CD4-positive, alpha-beta memory T cell (primary cell): ENCODE results near the gene SERPINH1. TPM values are rescaled to one million over a fixed set of nuclear protein-coding genes. Genes with fewer than 3 reads are reported as not detected.

Experiments
- CTCF ChIA-PET: fragments of 350-600 bp; sonication (Branson Sonifier 250); formaldehyde crosslinking; loops from one replicate; lab custom pipeline; 2021; ENCODE audit warnings: inconsistent platforms; ENCODE audit not compliant: partially characterized antibody; lab: Charles Lee
- POLR2A ChIA-PET: fragments of 350-600 bp; sonication (Branson Sonifier 250); formaldehyde crosslinking; loops from one replicate; lab custom pipeline; 2021; ENCODE audit not compliant: partially characterized antibody; lab: Charles Lee
- DNase-seq, 5 donors: peaks; one replicate each; pipeline versions ENCODE4 v3.0.0 to v3.0.0-alpha.2; 2020 to 2022; ENCODE audit warnings: mixed read lengths in 1 of 5
- H3K27ac ChIP-seq: one replicate; pipeline ENCODE4 v1.7.0; 2013; ENCODE audit warnings: low read depth, low read length
- H3K27me3 ChIP-seq: 2 replicates; pipeline ENCODE4 v1.7.0; 2013; ENCODE audit warnings: mild to moderate bottlenecking, low read length, moderate library complexity; ENCODE audit not compliant: insufficient read depth
- H3K36me3 ChIP-seq: 2 replicates; pipeline ENCODE4 v1.7.0; 2013; ENCODE audit warnings: mild to moderate bottlenecking, low read length, moderate library complexity; ENCODE audit not compliant: insufficient read depth
- H3K4me1 ChIP-seq: 2 replicates; pipeline ENCODE4 v1.7.0; 2013; ENCODE audit warnings: mild to moderate bottlenecking, low read length, moderate library complexity; ENCODE audit not compliant: insufficient read depth
- H3K4me3 ChIP-seq, 2 donors: one replicate each; pipeline ENCODE4 v1.7.0; 2013; ENCODE audit warnings: low read length in 2 of 2, mild to moderate bottlenecking in 1 of 2
- H3K9me3 ChIP-seq, 2 donors: one replicate each; pipeline ENCODE4 v1.7.0; 2013; ENCODE audit warnings: low read length in 2 of 2, control low read depth in 1 of 2; ENCODE audit not compliant: control insufficient read depth in 1 of 2
- H3K27ac Mint-ChIP-seq, 7 donors: one replicate each; pipeline ENCODE4 v1.8.0; 2020 to 2021; ENCODE audit warnings: mixed read lengths in 7 of 7, mild to moderate bottlenecking in 6 of 7, inconsistent platforms in 3 of 7, moderate library complexity in 3 of 7
- H3K27me3 Mint-ChIP-seq, 2 donors: one replicate each; pipeline ENCODE4 v1.8.0; 2020 to 2021; ENCODE audit warnings: mixed read lengths in 2 of 2
- H3K36me3 Mint-ChIP-seq, 2 donors: one replicate each; pipeline ENCODE4 v1.8.0; 2020 to 2021; ENCODE audit warnings: mixed read lengths in 2 of 2, inconsistent platforms in 1 of 2, mild to moderate bottlenecking in 1 of 2
- H3K4me1 Mint-ChIP-seq, 4 donors: one replicate each; pipeline ENCODE4 v1.8.0; 2020 to 2021; ENCODE audit warnings: mixed read lengths in 4 of 4, mild to moderate bottlenecking in 1 of 4
- H3K4me3 Mint-ChIP-seq, 8 donors: one replicate each; pipeline ENCODE4 v1.8.0; 2020 to 2021; ENCODE audit warnings: mixed read lengths in 8 of 8, mild to moderate bottlenecking in 7 of 8, moderate library complexity in 6 of 8, inconsistent platforms in 3 of 8
- H3K9me3 Mint-ChIP-seq, 8 donors: one replicate each; pipeline ENCODE4 v1.8.0; 2020 to 2021; ENCODE audit warnings: mixed read lengths in 8 of 8, mild to moderate bottlenecking in 5 of 8, inconsistent platforms in 3 of 8, moderate library complexity in 1 of 8
- intact Hi-C: fragments of 100-400 bp; cut with micrococcal nuclease; formaldehyde crosslinking; loops from one replicate; pipeline ENCODE4 v1.15.1; 2023
- polyA plus RNA-seq, 2 donors: library from polyadenylated mRNA; unstranded; fragments of 300-500 nt; fragmentation: Illumina TruSeq; gene quantifications; one replicate each; pipeline ENCODE4 v1.2.3, GENCODE V29; 2021
- total RNA-seq, 2 experiments: library from RNA; stranded (reverse); gene quantifications; one replicate each; pipeline ENCODE4 v1.2.3, GENCODE V29; 2021

SERPINH1 gene
- total and polyA plus RNA-seq, 4 experiments from 2014 or later: 1.1 to 16.2 (median 11.3) TPM

DNA sequence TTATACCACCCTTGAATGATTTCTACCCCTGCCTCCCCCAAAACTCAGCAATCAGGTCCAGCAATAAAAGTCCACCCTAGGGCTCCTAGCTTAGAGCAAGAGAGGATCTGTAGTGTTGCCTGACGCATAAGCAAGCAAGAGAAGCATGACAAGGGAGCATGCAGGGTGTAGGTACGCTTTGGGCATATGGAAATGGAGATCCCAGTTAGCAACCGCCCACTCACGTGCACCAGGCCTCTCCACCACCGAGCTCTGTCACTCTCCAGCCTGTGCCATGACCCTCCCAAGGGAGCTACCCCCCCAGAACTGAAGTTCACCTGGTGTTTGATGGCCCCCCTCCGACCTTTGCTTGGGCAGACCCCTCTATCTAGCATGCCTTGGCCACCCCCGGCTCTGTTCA is 39.4 kb downstream of the SERPINH1 start:
- no peak overlapping the region for H3K4me3 ChIP-seq
- no peak for DNase-seq
- Mint-ChIP-seq H3K9me3 (no peaks in the 10 kb centered on the region), H3K4me3 (no peak overlapping the region), H3K4me1 (no peaks in the 10 kb centered on the region), H3K36me3 (no peaks in the 10 kb centered on the region), H3K27me3 (peaks cover 0 to 9% of the 10 kb centered on the region in 2 donors), H3K27ac (no peak overlapping the region)
- peaks cover 7% of the 10 kb centered on the region for H3K27me3 ChIP-seq
- H3K9me3 ChIP-seq: no peaks in the 10 kb centered on the region
- ChIA-PET CTCF (interaction anchor here (1.2 kb wide), 1 partner anchor 10 kb away, joined by 5 read pairs; no protein-coding TSS in a partner anchor), POLR2A (no interaction called here)
- intact Hi-C loops: no loop called here
- no peak overlapping the region for H3K27ac ChIP-seq
- H3K36me3 ChIP-seq: no peaks in the 10 kb centered on the region
- no peaks in the 10 kb centered on the region for H3K4me1 ChIP-seq

DNA sequence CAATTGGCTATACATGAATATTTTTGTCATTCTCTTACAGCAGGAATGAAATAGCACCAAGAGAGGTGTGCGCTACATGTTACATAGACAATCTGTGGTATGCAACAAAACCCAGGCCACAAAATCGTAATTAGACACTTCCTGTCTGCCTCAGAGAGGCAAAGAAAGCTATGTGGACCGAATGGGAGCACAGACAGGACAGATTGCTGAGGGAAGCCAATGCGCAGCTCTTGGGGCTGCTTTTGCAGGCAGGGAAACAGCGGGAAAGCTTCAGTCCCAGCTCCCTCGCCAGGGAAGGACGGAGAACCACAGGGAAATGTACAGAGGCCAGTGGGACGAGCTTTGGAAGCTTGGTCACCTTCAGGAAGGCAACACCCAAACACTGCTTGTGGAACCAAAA is 40.9 kb downstream of the SERPINH1 start:
- H3K27ac ChIP-seq: no peak overlapping the region
- no peaks in the 10 kb centered on the region for H3K4me1 ChIP-seq
- Mint-ChIP-seq H3K27ac (no peak overlapping the region), H3K4me3 (no peak overlapping the region), H3K9me3 (no peaks in the 10 kb centered on the region), H3K27me3 (peaks cover 0 to 9% of the 10 kb centered on the region in 2 donors), H3K4me1 (no peaks in the 10 kb centered on the region), H3K36me3 (no peaks in the 10 kb centered on the region)
- H3K4me3 ChIP-seq: no peak overlapping the region
- H3K36me3 ChIP-seq: no peaks in the 10 kb centered on the region
- peaks cover 7% of the 10 kb centered on the region for H3K27me3 ChIP-seq
- ChIA-PET CTCF (no interaction called here), POLR2A (no interaction called here)
- intact Hi-C loops: no loop called here
- no peak for DNase-seq
- no peaks in the 10 kb centered on the region for H3K9me3 ChIP-seq

DNA sequence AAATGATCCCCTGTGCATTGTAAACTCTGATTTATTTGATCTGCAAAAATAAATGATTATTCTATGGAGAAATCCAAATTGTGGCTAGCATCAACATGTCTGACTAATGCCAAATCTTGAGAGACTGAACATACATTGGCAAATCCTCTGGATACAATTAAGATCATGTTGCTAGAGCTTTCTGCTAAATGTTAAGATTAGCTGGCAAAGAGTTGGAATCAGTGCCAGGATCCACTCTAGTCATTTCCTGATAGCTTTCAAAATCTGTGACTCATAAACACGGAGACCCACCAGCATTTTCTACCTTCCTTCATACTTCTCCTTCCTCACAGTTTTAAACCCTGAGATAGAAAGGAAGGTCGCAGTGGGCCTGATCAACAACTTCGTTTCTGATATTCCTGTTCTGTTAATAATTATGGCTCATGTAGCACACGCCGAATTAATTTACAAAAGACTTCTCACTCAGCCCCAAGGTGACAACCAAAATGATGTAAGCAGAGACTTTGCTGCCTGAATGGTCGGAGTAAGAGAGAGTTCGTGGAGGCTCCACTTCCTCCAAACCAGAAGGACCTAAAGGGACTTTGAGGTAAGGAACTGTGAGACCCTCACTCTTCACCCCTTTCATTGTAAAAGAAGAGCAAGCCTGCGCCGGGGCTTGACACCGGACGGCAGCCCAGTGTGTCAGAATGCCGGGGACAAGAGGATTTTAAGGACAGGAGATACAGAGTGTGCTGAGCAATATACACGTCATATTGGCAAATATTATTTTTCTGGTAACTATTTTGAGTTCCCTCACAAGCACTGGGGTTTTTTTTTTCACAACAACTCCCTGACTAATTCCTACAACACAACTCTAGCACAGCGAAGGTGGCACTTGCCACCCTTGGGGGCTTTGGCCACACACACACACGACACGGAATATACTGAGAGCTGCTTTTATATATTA is 42.0 kb downstream of the SERPINH1 start:
- no peaks in the 10 kb centered on the region for H3K9me3 Mint-ChIP-seq
- H3K9me3 ChIP-seq: no peaks in the 10 kb centered on the region
- no peaks in the 10 kb centered on the region for H3K4me1 Mint-ChIP-seq
- DNase-seq: no peak
- no peaks in the 10 kb centered on the region for H3K36me3 ChIP-seq
- H3K4me3 ChIP-seq: no peak overlapping the region
- no peak overlapping the region for H3K27ac ChIP-seq
- no peak overlapping the region for H3K4me3 Mint-ChIP-seq
- H3K27me3 Mint-ChIP-seq: peaks cover 0 to 9% of the 10 kb centered on the region in 2 donors
- intact Hi-C loops: no loop called here
- no peaks in the 10 kb centered on the region for H3K4me1 ChIP-seq
- ChIA-PET POLR2A (no interaction called here), CTCF (no interaction called here)
- H3K27me3 ChIP-seq: peaks cover 7% of the 10 kb centered on the region
- no peaks in the 10 kb centered on the region for H3K36me3 Mint-ChIP-seq
- no peak overlapping the region for H3K27ac Mint-ChIP-seq

DNA sequence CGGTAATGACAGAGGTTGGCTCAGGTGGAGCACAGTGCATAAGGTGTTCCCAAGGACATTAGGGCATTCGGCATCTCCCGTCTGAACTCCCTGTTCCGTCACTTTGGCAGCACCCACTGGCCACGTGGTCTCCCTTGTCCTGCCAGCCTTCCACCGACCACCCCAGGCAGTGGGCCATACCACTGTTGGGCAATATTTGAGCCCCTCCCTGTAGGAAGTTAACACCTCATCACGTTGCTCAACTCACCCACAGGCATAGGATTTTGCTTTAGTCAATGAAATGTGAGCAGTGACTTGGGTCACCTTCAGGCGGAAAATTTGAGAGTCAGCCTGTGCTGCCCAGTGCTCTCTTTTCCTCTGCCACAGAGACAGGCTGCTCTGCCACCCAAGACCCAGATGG is 44.0 kb downstream of the SERPINH1 start:
- ChIA-PET CTCF (no interaction called here), POLR2A (no interaction called here)
- no peaks in the 10 kb centered on the region for H3K9me3 ChIP-seq
- H3K27me3 ChIP-seq: peaks cover 7% of the 10 kb centered on the region
- H3K27ac Mint-ChIP-seq: no peak overlapping the region
- intact Hi-C loops: no loop called here
- no peaks in the 10 kb centered on the region for H3K36me3 ChIP-seq
- H3K4me1 ChIP-seq: no peaks in the 10 kb centered on the region
- no peak overlapping the region for H3K4me3 Mint-ChIP-seq
- peaks cover 4 to 13% of the 10 kb centered on the region in 2 donors for H3K27me3 Mint-ChIP-seq
- no peaks in the 10 kb centered on the region for H3K36me3 Mint-ChIP-seq
- no peaks in the 10 kb centered on the region for H3K4me1 Mint-ChIP-seq
- DNase-seq: no peak
- no peak overlapping the region for H3K27ac ChIP-seq
- H3K9me3 Mint-ChIP-seq: no peaks in the 10 kb centered on the region
- H3K4me3 ChIP-seq: no peak overlapping the region

DNA sequence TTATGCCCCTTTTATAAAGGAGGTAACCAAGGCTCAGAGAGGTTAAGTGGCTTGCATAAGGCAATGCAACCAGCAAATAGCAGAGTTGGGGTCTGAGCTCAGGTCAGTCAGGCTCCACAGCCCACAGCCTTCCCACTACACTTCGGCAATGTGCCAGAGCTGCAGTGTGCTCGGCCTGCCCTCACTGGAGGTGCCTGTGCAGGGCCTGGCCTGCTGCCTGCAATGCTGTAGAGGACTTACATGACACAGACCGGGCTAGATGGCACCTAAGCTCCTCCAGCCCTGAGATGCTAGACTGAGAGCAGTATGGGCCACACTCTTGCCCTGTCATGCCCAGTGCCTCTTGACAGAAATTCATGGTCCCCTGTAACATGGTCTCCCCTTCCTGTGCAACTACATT is 49.8 kb downstream of the SERPINH1 start:
- Histone ChIP-seq H3K9me3 (no peaks in the 10 kb centered on the region), H3K4me1 (no peaks in the 10 kb centered on the region), H3K4me3 (no peak overlapping the region), H3K27me3 (no peaks in the 10 kb centered on the region), H3K36me3 (no peaks in the 10 kb centered on the region), H3K27ac (no peak overlapping the region)
- H3K36me3 Mint-ChIP-seq: no peaks in the 10 kb centered on the region
- no peak for DNase-seq
- POLR2A ChIA-PET: no interaction called here
- no peak overlapping the region for H3K27ac Mint-ChIP-seq
- no peaks in the 10 kb centered on the region for H3K4me1 Mint-ChIP-seq
- H3K27me3 Mint-ChIP-seq: peaks cover 5 to 14% of the 10 kb centered on the region in 2 donors
- H3K9me3 Mint-ChIP-seq: no peaks in the 10 kb centered on the region
- intact Hi-C loops: no loop called here
- CTCF ChIA-PET: no interaction called here
- H3K4me3 Mint-ChIP-seq: no peak overlapping the region

DNA sequence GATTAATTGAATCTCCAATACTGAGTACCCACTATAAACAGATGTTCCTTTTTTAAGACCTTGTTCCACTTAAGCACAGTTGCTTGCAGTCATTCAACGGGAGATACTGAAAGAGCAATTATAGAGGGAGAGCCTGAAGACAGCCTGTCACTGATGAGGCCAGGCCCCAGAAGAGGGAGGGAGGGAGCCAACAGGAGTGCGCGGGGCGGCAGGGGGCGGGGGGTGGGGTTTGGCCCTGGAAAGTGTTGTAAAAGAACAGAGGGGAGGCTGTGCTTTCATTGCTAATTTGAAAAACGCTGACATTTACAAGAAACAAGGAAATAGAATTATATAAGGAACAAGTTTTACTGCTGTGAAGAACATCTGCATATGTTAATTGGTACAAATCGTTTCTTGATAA is 53.7 kb downstream of the SERPINH1 start:
- CTCF ChIA-PET: interaction anchor here (0.7 kb wide), 1 partner anchor 13 kb away, joined by 3 read pairs; no protein-coding TSS in a partner anchor
- DNase-seq: no peak
- Mint-ChIP-seq H3K36me3 (no peaks in the 10 kb centered on the region), H3K27ac (no peak overlapping the region), H3K4me1 (no peaks in the 10 kb centered on the region), H3K27me3 (peaks cover 5 to 11% of the 10 kb centered on the region in 2 donors), H3K9me3 (peaks cover 0 to 8% (median 2%) of the 10 kb centered on the region in 8 donors), H3K4me3 (no peak overlapping the region)
- H3K4me3 ChIP-seq: no peak overlapping the region
- no peaks in the 10 kb centered on the region for H3K9me3 ChIP-seq
- no peaks in the 10 kb centered on the region for H3K27me3 ChIP-seq
- POLR2A ChIA-PET: no interaction called here
- no peaks in the 10 kb centered on the region for H3K4me1 ChIP-seq
- intact Hi-C loops: no loop called here
- no peaks in the 10 kb centered on the region for H3K36me3 ChIP-seq
- H3K27ac ChIP-seq: no peak overlapping the region

DNA sequence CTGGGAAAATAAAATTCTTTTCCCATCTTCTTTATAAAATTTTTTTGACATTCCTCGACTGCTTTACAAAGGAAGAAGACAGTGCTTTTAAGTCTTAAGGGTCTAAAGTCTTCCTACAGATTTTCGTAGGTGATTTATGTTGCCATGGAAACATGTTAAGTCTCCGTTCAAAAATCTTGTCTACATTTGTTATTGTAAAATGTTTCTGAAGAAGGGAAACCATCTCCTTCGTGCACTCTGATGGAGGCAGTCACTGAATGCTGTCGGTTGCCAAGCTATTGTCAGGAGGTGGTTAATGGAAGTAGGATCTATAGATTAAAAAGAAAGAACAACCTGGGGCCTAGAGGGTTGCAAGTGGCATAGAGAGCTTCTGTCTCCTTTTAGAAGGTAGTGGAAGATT is 54.2 kb downstream of the SERPINH1 start:
- intact Hi-C loops: no loop called here
- no peak overlapping the region for H3K27ac Mint-ChIP-seq
- H3K4me3 Mint-ChIP-seq: no peak overlapping the region
- ChIA-PET POLR2A (no interaction called here), CTCF (no interaction called here)
- Histone ChIP-seq H3K27ac (no peak overlapping the region), H3K36me3 (no peaks in the 10 kb centered on the region), H3K9me3 (no peaks in the 10 kb centered on the region), H3K27me3 (no peaks in the 10 kb centered on the region), H3K4me3 (no peak overlapping the region), H3K4me1 (no peaks in the 10 kb centered on the region)
- no peaks in the 10 kb centered on the region for H3K4me1 Mint-ChIP-seq
- peaks cover 5 to 11% of the 10 kb centered on the region in 2 donors for H3K27me3 Mint-ChIP-seq
- DNase-seq: no peak
- H3K36me3 Mint-ChIP-seq: no peaks in the 10 kb centered on the region
- H3K9me3 Mint-ChIP-seq: peaks cover 0 to 8% (median 2%) of the 10 kb centered on the region in 8 donors
